H1 (cell line): ENCODE results near the gene KCNQ1. TPM values are rescaled to one million over a fixed set of nuclear protein-coding genes. Genes with fewer than 3 reads are reported as not detected.

ENCODE experiments used
- CTCF ChIA-PET: fragments of 300-600 bp; sonication (Branson Sonifier 250); formaldehyde crosslinking; loops from one replicate; lab custom pipeline; 2021; ENCODE audit not compliant: partially characterized antibody; lab: Charles Lee
- POLR2A ChIA-PET: fragments of 300-600 bp; sonication (Branson Sonifier 250); formaldehyde crosslinking; loops from one replicate; lab custom pipeline; 2021; ENCODE audit warnings: inconsistent platforms; ENCODE audit not compliant: partially characterized antibody; lab: Charles Lee
- DNase-seq, 2 experiments: peaks; one replicate each; pipeline versions ENCODE4 v3.0.0 to v3.0.0-alpha.2; 2010 to 2022; ENCODE audit warnings: low spot score in 2 of 2, low read depth in 1 of 2, mixed read lengths in 1 of 2
- FAIRE-seq: peaks from 2 replicates; lab custom pipeline; 2011; peaks lifted over from hg19 to GRCh38; lab: Jason Lieb, UNC
- H2AFZ ChIP-seq: 2 replicates; pipeline ENCODE4 v1.8.1; 2012; ENCODE audit warnings: low read length, inconsistent platforms
- H2AK5ac ChIP-seq: 2 replicates; pipeline ENCODE4 v1.6.1; 2013; ENCODE audit warnings: low read depth, low read length
- H2BK120ac ChIP-seq: replicated peaks from 2 replicates; pipeline ENCODE3; 2013; ENCODE audit warnings: low read depth, low read length, inconsistent platforms
- H2BK12ac ChIP-seq: 2 replicates; pipeline ENCODE4 v1.6.1; 2013; ENCODE audit warnings: low read depth, low read length
- H2BK15ac ChIP-seq: 2 replicates; pipeline ENCODE4 v1.6.1; 2013; ENCODE audit warnings: low read length
- H2BK20ac ChIP-seq: 2 replicates; pipeline ENCODE4 v1.6.1; 2013; ENCODE audit warnings: low read length
- H2BK5ac ChIP-seq: 2 replicates; pipeline ENCODE4 v1.6.1; 2013; ENCODE audit warnings: low read depth, low read length
- H3K14ac ChIP-seq: 2 replicates; pipeline ENCODE4 v1.6.1; 2013; ENCODE audit warnings: inconsistent platforms; ENCODE audit not compliant: insufficient read length
- H3K18ac ChIP-seq: 2 replicates; pipeline ENCODE4 v1.6.1; 2013; ENCODE audit warnings: low read length; ENCODE audit errors: extremely low read depth
- H3K23ac ChIP-seq: 2 replicates; pipeline ENCODE4 v1.6.1; 2013; ENCODE audit warnings: inconsistent platforms; ENCODE audit not compliant: insufficient read length
- H3K23me2 ChIP-seq: 2 replicates; pipeline ENCODE4 v1.6.1; 2013; ENCODE audit warnings: low read depth, low read length
- H3K27ac ChIP-seq: 2 replicates; pipeline ENCODE4 v1.6.1; 2011; ENCODE audit warnings: low read depth, low read length, inconsistent platforms
- H3K27me3 ChIP-seq, 4 experiments: replicated peaks in 1 of 4; 1 replicate in 1 of 4; 2 replicates in 3 of 4; pipeline versions ENCODE4 v1.6.1 to v1.8.1; 2011 to 2013; ENCODE audit warnings: low read length in 3 of 4, mild to moderate bottlenecking in 3 of 4, inconsistent platforms in 2 of 4, mixed read lengths in 2 of 4, moderate library complexity in 1 of 4; ENCODE audit not compliant: control insufficient read depth in 3 of 4, insufficient read depth in 3 of 4; ENCODE audit errors: extremely low read depth in 1 of 4
- H3K36me3 ChIP-seq, 4 experiments: 2 replicates each; pipeline versions ENCODE4 v1.6.1 to v1.8.1; 2011 to 2013; ENCODE audit warnings: mild to moderate bottlenecking in 4 of 4, low read length in 3 of 4, moderate library complexity in 2 of 4, control low read depth in 1 of 4, inconsistent platforms in 1 of 4; ENCODE audit not compliant: insufficient read depth in 4 of 4, control insufficient read depth in 2 of 4
- H3K4ac ChIP-seq: replicated peaks from 2 replicates; pipeline ENCODE3; 2013; ENCODE audit warnings: low read length, low read depth, mixed read lengths, inconsistent platforms; ENCODE audit not compliant: insufficient read length
- H3K4me1 ChIP-seq, 4 experiments: replicated peaks in 1 of 4; 1 replicate in 1 of 4; 2 replicates in 3 of 4; pipeline versions ENCODE4 v1.6.1 to v1.8.1; 2011 to 2013; ENCODE audit warnings: low read length in 3 of 4, inconsistent platforms in 2 of 4, mixed read lengths in 1 of 4; ENCODE audit not compliant: insufficient read depth in 4 of 4, control insufficient read depth in 3 of 4
- H3K4me2 ChIP-seq, 2 experiments: 2 replicates each; pipeline versions ENCODE4 v1.6.1 to v1.8.1; 2011 to 2013; ENCODE audit warnings: low read depth in 2 of 2, low read length in 2 of 2, control low read depth in 1 of 2, inconsistent platforms in 1 of 2, mild to moderate bottlenecking in 1 of 2; ENCODE audit not compliant: insufficient read depth in 1 of 2
- H3K4me3 ChIP-seq, 4 experiments: fragments of 200-600, 300-600 bp in 1 of 4; sonication (generic), shearing (Covaris generic), sonication (Bioruptor Twin) in 1 of 4; 2 replicates each; pipeline versions ENCODE4 v1.5.1 to v1.8.1; 2011 to 2016; ENCODE audit warnings: low read length in 4 of 4, low read depth in 3 of 4, control low read depth in 2 of 4, inconsistent platforms in 2 of 4, mild to moderate bottlenecking in 2 of 4, mixed read lengths in 1 of 4, moderate library complexity in 1 of 4; ENCODE audit not compliant: insufficient read depth in 2 of 4; ENCODE audit errors: extremely low read depth in 1 of 4
- H3K56ac ChIP-seq: replicated peaks from 2 replicates; pipeline ENCODE3; 2013; ENCODE audit warnings: low read depth, mild to moderate bottlenecking, mixed read lengths, low read length, inconsistent platforms; ENCODE audit not compliant: insufficient read length
- H3K79me1 ChIP-seq: 2 replicates; pipeline ENCODE4 v1.6.1; 2013; ENCODE audit warnings: low read depth, low read length, control low read depth
- H3K79me2 ChIP-seq, 2 experiments: 2 replicates each; pipeline versions ENCODE4 v1.6.1 to v1.8.1; 2012 to 2013; ENCODE audit warnings: low read length in 2 of 2, mild to moderate bottlenecking in 2 of 2, inconsistent platforms in 1 of 2; ENCODE audit not compliant: insufficient read depth in 2 of 2, control insufficient read depth in 1 of 2
- H3K9ac ChIP-seq, 4 experiments: replicated peaks in 1 of 4; 1 replicate in 1 of 4; 2 replicates in 3 of 4; pipeline versions ENCODE4 v1.6.1 to v1.8.1; 2011 to 2013; ENCODE audit warnings: low read depth in 3 of 4, low read length in 3 of 4, control low read depth in 2 of 4, mild to moderate bottlenecking in 2 of 4, moderate library complexity in 2 of 4, inconsistent platforms in 1 of 4; ENCODE audit errors: extremely low read depth in 1 of 4
- H3K9me3 ChIP-seq, 2 experiments: 2 replicates each; pipeline versions ENCODE4 v1.6.1 to v1.8.1; 2012 to 2013; ENCODE audit warnings: mild to moderate bottlenecking in 2 of 2, moderate library complexity in 2 of 2, control low read depth in 1 of 2, inconsistent platforms in 1 of 2, low read depth in 1 of 2, low read length in 1 of 2, mixed read lengths in 1 of 2; ENCODE audit not compliant: insufficient read depth in 2 of 2
- H4K20me1 ChIP-seq, 2 experiments: replicated peaks in 1 of 2; 2 replicates each; pipeline versions ENCODE3 to v1.8.1; 2011 to 2013; ENCODE audit warnings: inconsistent platforms in 2 of 2, low read length in 2 of 2, mild to moderate bottlenecking in 1 of 2; ENCODE audit not compliant: insufficient read depth in 2 of 2, control insufficient read depth in 1 of 2
- H4K5ac ChIP-seq: 2 replicates; pipeline ENCODE4 v1.6.1; 2013; ENCODE audit warnings: low read length, low read depth, mixed read lengths, inconsistent platforms; ENCODE audit not compliant: insufficient read length
- H4K8ac ChIP-seq: 2 replicates; pipeline ENCODE4 v1.8.0; 2013; ENCODE audit warnings: mild to moderate bottlenecking, moderate library complexity, low read length, inconsistent platforms; ENCODE audit not compliant: insufficient read depth; ENCODE audit errors: extremely low read depth
- H4K91ac ChIP-seq: replicated peaks from 2 replicates; pipeline ENCODE3; 2013; ENCODE audit warnings: low read length, mixed read lengths, inconsistent platforms; ENCODE audit not compliant: insufficient read length
- CTBP2 ChIP-seq: IDR thresholded peaks from 2 replicates; pipeline ENCODE4 v1.7.0; 2011; ENCODE audit warnings: borderline replicate concordance, mild to moderate bottlenecking, moderate library complexity, mixed read lengths, low read length; ENCODE audit not compliant: insufficient read depth, insufficient read length
- RFX5 ChIP-seq: IDR thresholded peaks from 2 replicates; pipeline ENCODE4 v1.6.1; 2011; ENCODE audit warnings: low read depth, low read length, improper control_type of control experiment, borderline replicate concordance
- SAP30 ChIP-seq: fragments of 300-600 bp; sonication (generic); IDR thresholded peaks from 2 replicates; pipeline ENCODE4 v1.7.1; 2012; ENCODE audit warnings: low read length, moderate library complexity, mild to moderate bottlenecking, inconsistent platforms; ENCODE audit not compliant: insufficient read depth, insufficient replicate concordance
- WGBS, 2 experiments: shearing (Covaris generic) in 1 of 2; methylation state at CpG; one replicate each; pipeline versions ENCODE4 v1.1.6 to v1.1.7; 2013 to 2015; ENCODE audit warnings: low lambda C conversion rate in 2 of 2, mixed read lengths in 2 of 2, inconsistent platforms in 1 of 2, low coverage in 1 of 2, missing lambda C conversion rate in 1 of 2; ENCODE audit not compliant: insufficient replicate concordance in 2 of 2, insufficient coverage in 1 of 2, insufficient read length in 1 of 2; ENCODE audit errors: extremely low coverage in 1 of 2, missing lambda C conversion rate in 1 of 2; 5-methylcytosine and 5-hydroxymethylcytosine counted together
- polyA plus RNA-seq, 7 experiments: library from polyadenylated mRNA; depleted of rRNA in 3 of 7; stranded (reverse) in 5 of 7; unstranded in 2 of 7; fragments of >200 nt in 5 of 7; fragments of 200-250 nt in 2 of 7; gene quantifications; 1 replicate in 5 of 7; 2 replicates in 1 of 7; 4 replicates in 1 of 7; pipeline versions ENCODE4 v1.2.1 to v1.2.3, GENCODE V29; 2011 to 2013; ENCODE audit warnings: missing spikeins in 2 of 7, mixed read lengths in 2 of 7
- total RNA-seq: library from RNA; stranded (reverse); fragmentation: NEBNext Ultra II Directional; extraction: Animal tissue kit (Norgen Biotek cat#: 25700); gene quantifications from 2 replicates; pipeline ENCODE4 v1.2.1, GENCODE V29; 2021

KCNQ1 gene
- total and polyA plus RNA-seq, 2 of the 8 experiments (the other 6 are each of a cell fraction or from before 2014, with no cell fraction given), result 1.9 to 2.0 TPM

GRCh38 chr11:2509481-2510001 lies 64.7 kb downstream of the KCNQ1 start:
- no peak for TF ChIP-seq SAP30
- no peak for TF ChIP-seq CTBP2
- TF ChIP-seq RFX5, result no peak
- no peak overlapping the region for H3K4ac ChIP-seq
- no peak overlapping the region for H2BK5ac ChIP-seq
- no peak overlapping the region for H3K27ac ChIP-seq
- H3K4me2 ChIP-seq, result no peak overlapping the region
- FAIRE-seq (no peak), DNase-seq (no peak)
- H4K5ac ChIP-seq, result no peak overlapping the region
- no peak overlapping the region for H3K9ac ChIP-seq
- H2BK120ac ChIP-seq, result no peak overlapping the region
- H2AK5ac ChIP-seq, result no peak overlapping the region
- no peaks in the 10 kb centered on the region for H3K4me1 ChIP-seq
- H3K23ac ChIP-seq, result no peak overlapping the region
- no peaks in the 10 kb centered on the region for H3K23me2 ChIP-seq
- H4K91ac ChIP-seq, result no peak overlapping the region
- H2BK20ac ChIP-seq, result no peak overlapping the region
- no peak overlapping the region for H2BK12ac ChIP-seq
- ChIA-PET CTCF (interaction anchor here (0.7 to 2.0 kb wide), 7 partner anchors 17 to 233 kb away, joined by 3 to 9 read pairs (median 4); no protein-coding TSS in a partner anchor), POLR2A (no interaction called here)
- H3K18ac ChIP-seq, result no peak overlapping the region
- no peaks in the 10 kb centered on the region for H3K79me1 ChIP-seq
- no peaks in the 10 kb centered on the region for H3K9me3 ChIP-seq
- H2BK15ac ChIP-seq, result no peak overlapping the region
- no peak overlapping the region for H2AFZ ChIP-seq
- H4K8ac ChIP-seq, result no peak overlapping the region; the same call in 1 of the 2 replicates
- H3K14ac ChIP-seq, result no peak overlapping the region
- H4K20me1 ChIP-seq, result peaks cover 0 to 1% of the 10 kb centered on the region in 2 experiments
- H3K27me3 ChIP-seq, result peaks cover 3 to 56% (median 30%) of the 10 kb centered on the region in 4 experiments
- no peaks in the 10 kb centered on the region for H3K36me3 ChIP-seq
- H3K79me2 ChIP-seq, result no peaks in the 10 kb centered on the region
- no peak overlapping the region for H3K56ac ChIP-seq
- no peak overlapping the region for H3K4me3 ChIP-seq
- 87% methylated on average over 15 of the region's 16 CpGs; no CpG with 5 or more reads in 1 of the 2 experiments for WGBS, 2 experiments
